Upper lobe of right lung (tissue), 1 donor: ENCODE data around the gene CYP39A1. TPM values are rescaled to one million over a fixed set of nuclear protein-coding genes. Genes with fewer than 3 reads are reported as not detected.
A peak's percentile ranks its signal among the peaks of the same experiment; 100 is the strongest.

Experiments used
- ATAC-seq: fragments of 200-7000 bp; cut with Tn5 transposase; one replicate; pipeline ENCODE4 v1.9.1; 2020; ENCODE audit warnings: mild to moderate bottlenecking, moderate library complexity
- DNase-seq: peaks from one replicate; pipeline ENCODE4 v3.0.0-alpha.2; 2020
- H3K27ac ChIP-seq: fragments of 200-600 bp; one replicate; pipeline ENCODE4 v1.8.0; 2022
- H3K27me3 ChIP-seq: fragments of 200-600 bp; one replicate; pipeline ENCODE4 v1.8.0; 2022; ENCODE audit warnings: mild to moderate bottlenecking
- H3K36me3 ChIP-seq: fragments of 200-600 bp; one replicate; pipeline ENCODE4 v1.8.0; 2022
- H3K4me1 ChIP-seq: fragments of 200-600 bp; one replicate; pipeline ENCODE4 v1.8.0; 2022
- H3K4me3 ChIP-seq: fragments of 200-600 bp; one replicate; pipeline ENCODE4 v1.8.0; 2022; ENCODE audit warnings: mild to moderate bottlenecking
- H3K9me3 ChIP-seq: fragments of 200-600 bp; one replicate; pipeline ENCODE4 v1.8.0; 2022
- intact Hi-C: fragments of 100-400 bp; cut with DNase I; formaldehyde crosslinking; loops from one replicate; pipeline ENCODE4 v1.11.0; 2022
- total RNA-seq: library from RNA; stranded (reverse); fragmentation: NEBNext Ultra II Directional; extraction: Animal tissue kit (Norgen Biotek cat#: 25700); gene quantifications from one replicate; pipeline ENCODE4 v1.2.1, GENCODE V29; 2021
- TF ChIP-seq, protein P1 (sequence below): fragments of 200-600 bp; IDR thresholded peaks from one replicate; pipeline ENCODE4 v1.8.0; 2022; ENCODE audit warnings: antibody characterized with exemption
- donor health status: DM: no; HTN: yes; CAD: no; lungs with severe emphysema.

CYP39A1 gene
- total RNA-seq, 1 donor from 2014 or later = 7.8 TPM

DNA sequence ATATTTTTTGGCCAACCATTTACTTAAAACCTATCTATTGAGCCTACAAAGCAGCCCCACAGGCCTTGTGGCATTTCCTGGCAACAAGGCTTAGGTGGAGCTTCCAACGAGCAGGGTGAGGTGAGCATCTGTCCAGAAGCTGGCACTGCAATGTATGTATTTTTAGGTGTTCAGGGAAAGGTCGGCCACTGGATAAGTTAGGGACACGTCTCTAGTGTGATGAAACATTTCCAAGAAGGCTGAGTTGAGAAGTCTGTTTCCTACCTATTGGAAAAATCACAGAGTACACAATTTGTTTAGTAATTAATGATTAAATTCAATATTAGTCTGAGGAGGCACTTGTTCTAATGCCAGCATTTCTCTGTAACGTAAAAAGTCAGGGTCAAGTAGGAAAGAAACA, 143.6 kb downstream of the CYP39A1 start:
- no peaks in the 10 kb centered on the region for H3K27me3 ChIP-seq
- ATAC-seq (peak; percentile 46), DNase-seq (no peak)
- H3K4me3 ChIP-seq = no peak overlapping the region
- no peaks in the 10 kb centered on the region for H3K36me3 ChIP-seq
- TF ChIP-seq, protein P1, sequence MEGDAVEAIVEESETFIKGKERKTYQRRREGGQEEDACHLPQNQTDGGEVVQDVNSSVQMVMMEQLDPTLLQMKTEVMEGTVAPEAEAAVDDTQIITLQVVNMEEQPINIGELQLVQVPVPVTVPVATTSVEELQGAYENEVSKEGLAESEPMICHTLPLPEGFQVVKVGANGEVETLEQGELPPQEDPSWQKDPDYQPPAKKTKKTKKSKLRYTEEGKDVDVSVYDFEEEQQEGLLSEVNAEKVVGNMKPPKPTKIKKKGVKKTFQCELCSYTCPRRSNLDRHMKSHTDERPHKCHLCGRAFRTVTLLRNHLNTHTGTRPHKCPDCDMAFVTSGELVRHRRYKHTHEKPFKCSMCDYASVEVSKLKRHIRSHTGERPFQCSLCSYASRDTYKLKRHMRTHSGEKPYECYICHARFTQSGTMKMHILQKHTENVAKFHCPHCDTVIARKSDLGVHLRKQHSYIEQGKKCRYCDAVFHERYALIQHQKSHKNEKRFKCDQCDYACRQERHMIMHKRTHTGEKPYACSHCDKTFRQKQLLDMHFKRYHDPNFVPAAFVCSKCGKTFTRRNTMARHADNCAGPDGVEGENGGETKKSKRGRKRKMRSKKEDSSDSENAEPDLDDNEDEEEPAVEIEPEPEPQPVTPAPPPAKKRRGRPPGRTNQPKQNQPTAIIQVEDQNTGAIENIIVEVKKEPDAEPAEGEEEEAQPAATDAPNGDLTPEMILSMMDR = no peak
- H3K9me3 ChIP-seq = no peaks in the 10 kb centered on the region
- H3K4me1 ChIP-seq = peaks cover 8% of the 10 kb centered on the region
- no peak overlapping the region for H3K27ac ChIP-seq
- intact Hi-C loops = no loop called here

DNA sequence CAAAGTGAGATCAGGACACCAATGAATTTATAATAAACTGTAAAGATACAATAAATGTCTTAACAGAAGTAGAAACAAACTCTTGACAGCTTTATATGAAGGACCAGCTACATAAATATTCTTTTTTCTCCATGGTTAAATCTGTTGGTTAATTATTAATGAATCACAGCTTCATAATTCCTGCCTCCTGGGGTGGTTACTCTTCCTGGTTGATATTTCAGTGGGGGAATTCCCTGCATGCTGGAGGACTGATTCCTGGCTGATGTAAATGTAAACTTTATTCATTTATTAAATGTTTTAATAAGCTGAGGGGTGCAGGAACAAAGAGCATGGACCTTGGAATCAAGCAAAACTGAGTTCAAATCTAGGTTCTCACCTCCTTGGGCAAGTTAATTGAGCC, 145.2 kb downstream of the CYP39A1 start:
- H3K36me3 ChIP-seq = no peaks in the 10 kb centered on the region
- DNase-seq (no peak), ATAC-seq (no peak)
- H3K27me3 ChIP-seq = no peaks in the 10 kb centered on the region
- intact Hi-C loops = no loop called here
- TF ChIP-seq, protein P1 = no peak
- H3K27ac ChIP-seq = no peak overlapping the region
- H3K4me3 ChIP-seq = no peak overlapping the region
- H3K4me1 ChIP-seq = peaks cover 8% of the 10 kb centered on the region
- H3K9me3 ChIP-seq = no peaks in the 10 kb centered on the region

DNA sequence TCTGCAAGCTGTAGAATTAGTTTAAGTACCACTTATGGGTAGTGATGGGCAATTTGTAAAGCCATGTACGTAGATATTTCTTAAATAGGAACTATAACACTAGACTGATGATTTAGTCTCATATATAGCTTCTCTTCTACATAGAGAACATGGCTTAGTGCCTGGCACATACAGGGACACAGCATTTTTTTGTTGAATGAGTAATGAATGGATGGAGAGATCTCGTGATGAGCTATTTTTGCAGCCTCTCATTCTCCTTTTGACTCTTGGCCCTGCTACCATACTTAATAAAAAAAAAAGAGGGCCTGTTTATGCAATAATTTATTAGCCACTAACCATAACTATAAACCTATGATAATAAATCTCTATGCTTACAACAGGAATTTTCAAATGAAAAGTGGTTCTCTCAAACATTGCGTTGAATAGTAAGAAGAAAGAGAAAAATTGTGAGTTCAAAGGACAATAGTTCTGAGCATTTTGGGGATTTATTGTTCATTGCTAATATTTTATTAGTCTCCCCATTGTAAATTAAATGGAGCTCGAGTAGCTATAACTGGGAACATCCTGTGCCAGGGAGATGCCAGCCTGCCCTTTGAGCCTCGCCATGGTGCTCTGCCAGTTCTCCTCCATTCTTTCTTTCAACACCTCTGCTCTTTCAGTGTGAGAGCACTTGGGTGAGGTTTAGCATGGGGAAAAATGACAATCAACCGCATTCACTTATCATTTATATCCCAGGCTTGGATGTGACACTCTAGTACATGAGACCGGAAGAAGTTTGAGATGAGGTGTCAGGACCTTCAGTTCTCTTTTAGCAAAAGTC, 146.7 kb downstream of the CYP39A1 start:
- TF ChIP-seq, protein P1 = no peak
- no peak for DNase-seq
- Histone ChIP-seq H3K4me1 (peaks cover 8% of the 10 kb centered on the region), H3K4me3 (no peak overlapping the region), H3K36me3 (no peaks in the 10 kb centered on the region), H3K9me3 (no peaks in the 10 kb centered on the region), H3K27ac (no peak overlapping the region), H3K27me3 (no peaks in the 10 kb centered on the region)
- ATAC-seq = no peak
- intact Hi-C loops = no loop called here

DNA sequence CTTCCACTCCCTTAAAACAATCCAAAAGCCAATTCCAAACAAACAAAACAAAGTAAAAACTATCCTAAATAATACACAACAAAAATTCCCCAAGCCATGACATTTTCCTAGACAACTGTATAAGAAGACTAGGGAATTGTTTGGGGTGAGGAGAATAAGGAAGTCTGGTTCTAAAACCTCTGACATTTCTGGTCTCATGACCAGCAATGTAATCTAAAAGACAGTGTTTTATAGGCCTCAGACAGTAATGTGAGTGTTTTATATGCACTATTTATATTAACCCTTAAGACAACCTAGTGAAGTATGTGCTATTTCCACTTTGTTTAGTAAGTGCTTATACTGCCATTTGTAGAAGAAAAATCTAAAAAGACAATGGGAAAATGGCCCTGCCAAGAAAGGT, 148.4 kb downstream of the CYP39A1 start:
- Histone ChIP-seq H3K4me3 (no peak overlapping the region), H3K27ac (no peak overlapping the region), H3K36me3 (no peaks in the 10 kb centered on the region), H3K4me1 (peaks cover under 1% of the 10 kb centered on the region), H3K9me3 (no peaks in the 10 kb centered on the region), H3K27me3 (no peaks in the 10 kb centered on the region)
- ATAC-seq (no peak), DNase-seq (no peak)
- intact Hi-C loops = no loop called here
- TF ChIP-seq, protein P1 = no peak

DNA sequence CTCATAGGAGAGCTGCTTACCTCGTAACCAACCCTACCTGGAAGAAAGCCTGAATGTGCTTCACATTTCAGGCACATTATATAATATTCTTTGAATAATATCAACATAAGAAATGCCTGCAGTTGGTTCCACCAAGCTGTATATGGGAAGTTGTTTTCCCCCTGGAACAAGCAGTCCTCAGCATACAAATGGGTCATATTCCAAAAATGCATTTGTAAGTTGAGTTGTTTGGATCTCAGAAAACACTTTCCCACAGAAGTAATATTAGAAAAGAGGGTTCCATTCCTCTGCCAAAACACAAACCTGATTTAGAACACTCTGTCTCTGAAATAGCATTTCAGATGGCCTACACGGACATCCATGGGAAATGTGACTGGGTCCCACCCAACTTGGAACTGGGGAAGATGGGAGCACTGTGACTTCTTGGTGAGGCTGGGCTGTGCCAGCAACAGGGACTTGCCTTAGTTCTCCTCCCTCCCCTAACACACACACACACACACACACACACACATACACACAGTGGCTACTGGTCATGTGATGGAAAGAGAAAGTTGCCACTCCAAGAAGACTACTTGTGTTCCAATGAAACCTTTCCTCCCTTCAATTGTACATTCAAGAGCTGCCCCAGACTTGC, 150.0 kb downstream of the CYP39A1 start:
- DNase-seq (no peak), ATAC-seq (no peak)
- Histone ChIP-seq H3K27ac (no peak overlapping the region), H3K9me3 (no peaks in the 10 kb centered on the region), H3K4me1 (no peaks in the 10 kb centered on the region), H3K36me3 (no peaks in the 10 kb centered on the region), H3K27me3 (no peaks in the 10 kb centered on the region), H3K4me3 (no peak overlapping the region)
- intact Hi-C loops = no loop called here
- TF ChIP-seq, protein P1 = no peak
